GM10248 (cell line): ENCODE measurements around the gene OLFM2.
"Not testable (repeated sequence)": the region's sequence is repeated elsewhere in the genome, so short reads cannot be mapped to it uniquely, and the experiment has no call there.

Source experiments
- CTCF ChIA-PET: fragments of 300-600 bp; sonication (Branson Sonifier 250); formaldehyde crosslinking; extraction: SDS; loops from one replicate; lab custom pipeline; 2021; ENCODE audit warnings: antibody characterized with exemption; lab: Yijun Ruan, JAX
- POLR2A ChIA-PET: fragments of 350-650 bp; sonication (Branson Sonifier 250); formaldehyde crosslinking; extraction: SDS; loops from one replicate; lab custom pipeline; 2020; ENCODE audit warnings: antibody characterized with exemption; lab: Yijun Ruan, JAX
- DNase-seq: peaks from one replicate; pipeline ENCODE4 v3.0.0; 2012; ENCODE audit errors: extremely low spot score
- TF ChIP-seq, protein P1 (sequence below): IDR thresholded peaks from 2 replicates; pipeline ENCODE4 v1.5.1; 2012; ENCODE audit warnings: mild to moderate bottlenecking, low read depth; ENCODE audit errors: extremely low read depth, missing control alignments, control extremely low read depth

Gene OLFM2

DNA sequence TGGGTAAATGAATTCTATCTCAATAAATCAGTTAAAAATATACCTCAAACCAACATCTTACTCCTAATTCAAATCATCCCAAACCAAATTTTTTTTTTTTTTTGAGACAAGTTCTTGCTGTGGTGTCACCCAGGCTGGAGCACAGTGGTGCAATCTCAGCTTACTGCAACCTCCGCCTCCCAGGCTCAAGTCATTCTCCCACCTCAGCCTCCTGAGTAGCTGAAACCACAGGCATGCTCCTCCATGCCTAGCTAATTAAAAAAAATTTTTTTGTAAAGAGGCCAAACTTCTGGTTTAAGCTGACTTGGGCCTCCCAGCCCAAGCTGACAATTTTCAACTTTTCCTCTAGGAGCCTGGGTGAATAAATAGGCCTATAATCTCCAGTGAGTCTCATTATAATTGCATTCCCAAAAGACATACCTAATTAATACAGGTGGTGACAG, 22.1 kb upstream of the OLFM2 start:
- no peak for DNase-seq
- ChIA-PET POLR2A (no interaction called here), CTCF (interaction anchor here (1.3 to 1.4 kb wide), 2 partner anchors 15 to 116 kb away, joined by 3 read pairs; no protein-coding TSS in a partner anchor)
- TF ChIP-seq, protein P1, sequence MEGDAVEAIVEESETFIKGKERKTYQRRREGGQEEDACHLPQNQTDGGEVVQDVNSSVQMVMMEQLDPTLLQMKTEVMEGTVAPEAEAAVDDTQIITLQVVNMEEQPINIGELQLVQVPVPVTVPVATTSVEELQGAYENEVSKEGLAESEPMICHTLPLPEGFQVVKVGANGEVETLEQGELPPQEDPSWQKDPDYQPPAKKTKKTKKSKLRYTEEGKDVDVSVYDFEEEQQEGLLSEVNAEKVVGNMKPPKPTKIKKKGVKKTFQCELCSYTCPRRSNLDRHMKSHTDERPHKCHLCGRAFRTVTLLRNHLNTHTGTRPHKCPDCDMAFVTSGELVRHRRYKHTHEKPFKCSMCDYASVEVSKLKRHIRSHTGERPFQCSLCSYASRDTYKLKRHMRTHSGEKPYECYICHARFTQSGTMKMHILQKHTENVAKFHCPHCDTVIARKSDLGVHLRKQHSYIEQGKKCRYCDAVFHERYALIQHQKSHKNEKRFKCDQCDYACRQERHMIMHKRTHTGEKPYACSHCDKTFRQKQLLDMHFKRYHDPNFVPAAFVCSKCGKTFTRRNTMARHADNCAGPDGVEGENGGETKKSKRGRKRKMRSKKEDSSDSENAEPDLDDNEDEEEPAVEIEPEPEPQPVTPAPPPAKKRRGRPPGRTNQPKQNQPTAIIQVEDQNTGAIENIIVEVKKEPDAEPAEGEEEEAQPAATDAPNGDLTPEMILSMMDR = no peak

DNA sequence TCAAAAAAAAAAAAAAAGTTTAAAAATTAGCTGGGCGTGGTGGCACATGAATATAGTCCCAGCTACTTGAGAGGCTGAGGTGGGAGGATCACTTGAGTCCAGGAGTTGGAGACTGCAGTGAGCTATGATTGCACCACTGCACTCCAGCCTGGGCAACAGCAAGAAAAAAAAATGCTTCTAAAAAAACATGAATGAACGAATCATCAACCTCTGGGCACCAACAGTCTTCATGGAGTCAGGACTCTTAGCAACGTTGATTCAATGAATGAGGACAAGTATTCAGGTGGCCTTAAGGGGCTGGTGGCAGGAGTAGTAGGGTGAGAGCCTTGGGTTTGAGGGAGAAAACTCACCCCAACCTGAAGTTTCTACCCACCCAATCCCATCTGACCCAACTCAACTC, 20.6 kb upstream of the OLFM2 start:
- no peak for DNase-seq
- CTCF ChIA-PET = no interaction called here
- POLR2A ChIA-PET = no interaction called here
- TF ChIP-seq, protein P1 = no peak

DNA sequence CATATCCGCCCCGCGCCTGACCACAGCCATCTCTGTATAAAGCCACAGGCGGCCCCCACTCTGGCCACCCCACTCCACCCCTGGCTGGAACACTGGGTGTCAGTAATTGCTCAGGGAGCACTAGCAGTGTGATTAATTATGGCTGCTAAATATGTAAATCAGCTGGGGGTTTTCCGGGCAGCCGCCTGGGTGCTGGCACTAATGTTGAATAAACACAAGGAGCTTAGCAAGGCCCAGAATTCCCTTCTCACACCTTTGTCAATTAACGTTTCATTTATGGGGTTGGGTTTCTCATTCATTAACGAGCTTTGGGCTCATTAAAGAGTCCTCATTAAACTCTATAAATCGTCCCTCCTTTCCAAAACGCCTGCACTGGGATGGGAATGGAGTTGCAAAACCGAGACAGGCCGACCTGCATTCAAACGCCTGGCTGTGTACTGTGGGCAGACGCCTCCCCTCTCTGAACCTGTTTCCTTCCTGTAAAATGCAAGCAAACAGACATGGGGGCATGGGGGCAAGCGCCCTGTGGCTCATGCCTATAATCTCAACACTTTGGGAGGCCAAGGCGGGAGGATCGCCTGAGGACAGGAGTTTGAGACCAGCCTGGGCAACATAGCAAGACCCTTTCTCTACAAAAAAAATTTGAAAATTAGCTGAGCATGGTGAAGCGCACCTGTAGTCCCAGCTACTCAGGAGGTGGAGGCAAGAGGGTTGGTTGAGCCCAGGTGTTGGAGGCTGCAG, 17.7 kb upstream of the OLFM2 start:
- DNase-seq = no peak
- POLR2A ChIA-PET = interaction anchor here (0.6 kb wide), 1 partner anchor 146 kb away, joined by 3 read pairs; no protein-coding TSS in a partner anchor
- TF ChIP-seq, protein P1 = no peak
- CTCF ChIA-PET = interaction anchor here (0.5 to 1.1 kb wide), 2 partner anchors 47 to 238 kb away, joined by 3 to 4 read pairs; no protein-coding TSS in a partner anchor

DNA sequence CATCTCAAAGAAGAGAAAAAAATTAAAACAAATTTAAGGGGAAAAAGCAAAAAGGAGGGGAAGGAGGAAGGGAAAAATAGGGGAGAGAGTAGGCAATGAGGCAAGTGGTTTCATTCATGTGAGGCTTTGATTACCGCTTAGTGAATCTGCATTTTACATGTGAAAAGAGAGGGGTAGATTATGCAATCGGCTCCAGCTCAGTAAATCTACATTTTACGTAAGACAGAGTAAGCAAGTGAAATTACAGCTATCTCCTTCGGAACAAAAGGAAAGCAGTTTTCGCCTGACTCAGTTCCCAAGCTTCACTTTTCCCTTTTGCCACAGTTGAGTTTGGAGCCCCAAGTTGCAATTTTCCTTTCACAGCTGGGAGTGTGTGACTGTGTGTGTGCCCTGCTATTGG, 16.0 kb upstream of the OLFM2 start:
- CTCF ChIA-PET = interaction anchor here (1.3 to 2.5 kb wide), 4 partner anchors 10 to 75 kb away, joined by 3 to 8 read pairs (median 4); no protein-coding TSS in a partner anchor
- POLR2A ChIA-PET = no interaction called here
- DNase-seq = no peak
- TF ChIP-seq, protein P1 = no peak

DNA sequence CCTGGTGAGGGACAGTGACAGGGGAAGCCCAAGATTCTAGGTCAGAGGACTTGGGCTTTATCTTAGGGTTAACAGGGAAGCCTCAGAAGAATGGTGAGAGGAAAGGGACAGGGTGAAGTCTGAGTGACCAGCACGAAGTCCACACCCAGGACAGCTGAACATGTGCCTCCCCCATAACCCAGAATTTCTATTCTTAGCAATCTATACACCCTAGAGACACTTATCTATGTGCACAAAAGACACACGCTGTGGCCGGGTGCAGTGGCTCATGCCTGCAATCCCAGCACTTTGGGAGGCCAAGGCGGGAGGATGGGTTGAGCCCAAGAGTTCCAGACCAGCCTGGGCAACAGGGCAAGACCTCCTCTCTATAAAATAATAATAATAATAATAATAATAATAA, 11.1 kb upstream of the OLFM2 start:
- no peak for DNase-seq
- TF ChIP-seq, protein P1 = no peak
- CTCF ChIA-PET = interaction anchor here (1.3 to 1.9 kb wide), 3 partner anchors 15 to 53 kb away, joined by 3 to 6 read pairs (median 5); no protein-coding TSS in a partner anchor
- POLR2A ChIA-PET = no interaction called here

DNA sequence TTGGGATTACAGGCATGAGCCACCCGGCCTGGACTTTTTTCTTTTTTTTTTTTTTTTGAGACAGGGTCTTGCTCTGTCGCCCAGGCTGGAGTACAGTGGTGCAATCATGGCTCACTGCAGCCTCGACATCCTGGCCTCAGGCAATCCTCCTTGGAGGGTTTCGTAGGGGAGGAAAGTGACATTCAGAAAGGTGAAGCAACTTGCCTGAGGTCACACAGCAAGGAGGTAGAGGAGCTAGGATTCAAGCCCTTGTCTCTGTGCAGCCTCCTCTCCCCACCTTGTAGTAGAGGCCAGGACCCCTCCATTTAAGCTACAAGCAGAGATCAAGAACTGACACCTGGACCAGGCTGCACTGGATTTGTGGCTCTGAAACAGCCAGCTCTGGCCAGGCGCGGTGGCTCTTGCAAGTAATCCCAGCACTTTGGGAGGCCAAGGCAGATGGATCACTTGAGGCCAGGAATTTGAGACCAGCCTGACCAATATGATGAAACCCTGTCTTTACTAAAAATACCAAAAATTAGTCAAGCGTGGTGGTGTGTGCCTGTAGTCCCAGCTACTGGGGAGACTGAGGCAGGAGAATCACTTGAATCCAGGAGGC, 10.3 kb upstream of the OLFM2 start:
- POLR2A ChIA-PET, DNase-seq: not testable (repeated sequence)
- CTCF ChIA-PET = interaction anchor here (1.7 to 2.2 kb wide), 3 partner anchors 14 to 54 kb away, joined by 5 to 10 read pairs (median 6); no protein-coding TSS in a partner anchor
